GM18505 (cell line): ENCODE data around the gene PAXIP1.
"Not testable (repeated sequence)": the region's sequence is repeated elsewhere in the genome, so short reads cannot be mapped to it uniquely, and the experiment has no call there.

Experiments used
- ATAC-seq: cut with Tn5 transposase; IDR thresholded peaks from one replicate; pipeline ENCODE4 v1.9.1; 2021; ENCODE audit not compliant: unreplicated experiment
- POLR2A ChIP-seq: IDR thresholded peaks from 4 replicates; pipeline ENCODE4 v1.6.1; 2011; ENCODE audit warnings: borderline replicate concordance; ENCODE audit not compliant: insufficient read depth, insufficient read length; ENCODE audit errors: extremely low read depth

The PAXIP1 gene

GRCh38 chr7:154943906-154944305, 59.0 kb downstream of the PAXIP1 start:
- ATAC-seq = no peak
- no peak for TF ChIP-seq POLR2A

GRCh38 chr7:154942691-154943090, 60.2 kb downstream of the PAXIP1 start:
- ATAC-seq = no peak
- no peak for TF ChIP-seq POLR2A

GRCh38 chr7:154937837-154938236, 65.1 kb downstream of the PAXIP1 start:
- ATAC-seq = no peak
- no peak for TF ChIP-seq POLR2A

- ATAC-seq = not testable (repeated sequence)
Observed at GRCh38 chr7:154934353-154934952, 68.5 kb downstream of the PAXIP1 start.

GRCh38 chr7:154931906-154932305, 71.0 kb downstream of the PAXIP1 start:
- TF ChIP-seq POLR2A = no peak
- no peak for ATAC-seq

DNA sequence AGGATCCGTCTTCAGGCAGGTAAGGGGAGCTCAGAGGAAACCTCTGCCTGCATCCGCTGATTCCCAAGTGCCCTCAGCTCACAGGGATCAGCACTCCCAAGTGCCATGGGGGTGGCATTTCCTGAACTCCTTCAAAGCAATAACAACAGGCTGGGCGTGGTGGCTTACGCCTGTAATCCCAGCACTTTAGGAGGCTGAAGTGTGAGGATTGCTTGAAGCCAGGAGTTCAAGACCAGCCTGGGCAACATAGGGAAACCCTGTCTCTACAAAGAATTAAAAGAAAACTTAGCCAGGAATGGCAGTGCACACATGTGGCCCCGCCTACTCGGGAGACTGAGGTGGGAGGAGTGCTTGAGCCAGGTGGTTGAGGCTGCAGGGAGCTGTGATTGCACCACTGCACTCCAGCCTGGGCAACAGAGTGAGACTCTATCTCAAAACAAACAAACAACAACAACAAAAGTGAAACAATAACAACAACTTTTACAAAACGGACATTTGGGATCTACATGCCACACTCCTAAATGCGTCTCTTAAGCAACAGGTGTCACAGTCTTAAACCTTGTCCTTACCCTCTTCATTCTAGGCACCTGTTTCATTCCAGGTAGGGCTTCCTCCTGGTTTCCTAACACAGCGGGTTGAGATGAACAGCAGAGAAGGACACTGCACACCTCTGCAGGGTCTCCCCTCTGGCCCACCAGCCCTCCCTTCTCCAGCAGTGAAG, 73.8 kb downstream of the PAXIP1 start:
- ATAC-seq = peak; percentile 5
- no peak for TF ChIP-seq POLR2A

GRCh38 chr7:154928136-154929005, 74.6 kb downstream of the PAXIP1 start:
- peak; percentile 51 for TF ChIP-seq POLR2A
- peak; percentile 87 for ATAC-seq

GRCh38 chr7:154927624-154928125, 75.2 kb downstream of the PAXIP1 start:
- peak; percentile 47 for ATAC-seq
- no peak for TF ChIP-seq POLR2A

DNA sequence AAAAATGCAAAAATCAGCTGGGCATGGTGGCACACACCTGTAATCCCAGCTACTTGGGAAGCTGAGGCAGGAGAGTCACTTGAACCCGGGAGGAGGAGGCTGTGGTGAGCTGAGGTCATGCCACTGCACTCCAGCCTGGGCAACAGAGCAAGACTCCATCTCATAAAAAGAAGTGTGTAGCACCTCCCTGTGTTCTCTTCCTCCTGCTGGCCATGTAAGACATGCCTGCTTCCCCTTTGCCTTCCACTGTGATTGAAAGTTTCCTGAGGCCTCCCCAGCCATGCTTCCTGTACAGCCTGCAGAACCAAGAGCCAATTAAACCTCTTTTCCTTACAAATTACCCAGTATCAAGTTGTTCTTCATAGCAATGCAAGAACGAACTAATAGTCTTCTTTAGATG, 80.5 kb downstream of the PAXIP1 start:
- not testable (repeated sequence) for ATAC-seq

- ATAC-seq = no peak
- TF ChIP-seq POLR2A = no peak
Observed at GRCh38 chr7:154919344-154920225, 83.3 kb downstream of the PAXIP1 start.

DNA sequence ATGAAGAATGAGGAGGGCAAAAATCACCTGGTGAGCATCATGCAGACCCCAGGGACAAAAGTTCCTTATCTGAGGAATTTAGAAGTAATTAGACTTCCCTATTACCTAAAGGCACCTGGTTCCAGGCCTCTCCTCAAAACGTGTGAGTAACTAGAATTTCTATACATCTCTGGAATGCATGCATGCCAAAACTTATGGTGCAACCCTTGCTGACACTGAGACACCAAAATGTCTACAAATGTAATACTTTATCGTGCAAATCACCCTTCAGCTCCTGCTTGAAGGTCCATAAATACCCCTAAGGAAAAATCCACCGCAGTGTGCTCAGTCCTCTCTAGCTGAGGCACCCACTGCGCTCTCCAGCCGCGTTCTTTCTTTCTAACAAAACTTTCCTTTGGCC, 84.2 kb downstream of the PAXIP1 start:
- ATAC-seq = no peak
- TF ChIP-seq POLR2A = no peak

DNA sequence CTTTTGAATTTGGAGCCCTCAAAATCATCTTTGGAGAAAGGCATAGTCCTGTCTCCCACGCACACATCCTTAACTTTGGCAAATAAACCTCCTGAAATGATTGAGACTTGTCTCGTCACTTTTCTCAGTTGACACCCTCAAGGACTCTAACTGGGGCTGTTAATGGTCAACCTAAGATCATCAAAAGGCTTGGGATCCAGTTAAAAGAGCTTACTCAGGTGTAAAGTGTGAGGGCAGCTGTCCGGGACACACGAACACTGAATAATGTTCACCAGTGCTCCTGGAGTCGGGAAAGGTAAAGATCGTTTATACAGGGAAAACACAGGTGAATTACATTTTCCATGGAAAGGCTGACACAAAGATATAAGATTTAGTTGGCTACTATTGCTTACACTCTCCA, 84.7 kb downstream of the PAXIP1 start:
- no peak for ATAC-seq
- no peak for TF ChIP-seq POLR2A

GRCh38 chr7:154917808-154918160, 85.1 kb downstream of the PAXIP1 start:
- no peak for TF ChIP-seq POLR2A
- no peak for ATAC-seq
